LNCAP (cell line): ENCODE results near the gene RNF144A.

Source experiments
- CTCF ChIP-seq: fragments of 450-650 bp; IDR thresholded peaks from 2 replicates; pipeline ENCODE4 v1.5.1; 2017; ENCODE audit warnings: mild to moderate bottlenecking

The RNF144A gene

GRCh38 chr2:6932828-6933227 is 15.6 kb downstream of the RNF144A start:
- no peak for TF ChIP-seq CTCF

- no peak for TF ChIP-seq CTCF
These were observed 16.7 kb downstream of the RNF144A start for GRCh38 chr2:6933911-6934310.

- no peak for TF ChIP-seq CTCF
These were observed 17.1 kb downstream of the RNF144A start for GRCh38 chr2:6934345-6934744.

GRCh38 chr2:6934758-6935651 is 17.8 kb downstream of the RNF144A start:
- TF ChIP-seq CTCF: no peak

GRCh38 chr2:6937157-6937556 is 19.9 kb downstream of the RNF144A start:
- no peak for TF ChIP-seq CTCF

- no peak for TF ChIP-seq CTCF
These were observed 20.4 kb downstream of the RNF144A start for GRCh38 chr2:6937582-6937981.

- no peak for TF ChIP-seq CTCF
These were observed 21.9 kb downstream of the RNF144A start for GRCh38 chr2:6939071-6939470.
